HepG2 (cell line): Measurements from ENCODE around the gene SLC2A4. TPM values are rescaled to one million over a fixed set of nuclear protein-coding genes. Genes with fewer than 3 reads are reported as not detected.

Source experiments
- AGO1 ChIP-seq: fragments of 200-400 bp; formaldehyde crosslinking; IDR thresholded peaks from 2 replicates; pipeline ENCODE4 v1.6.1; 2017; ENCODE audit warnings: mild to moderate bottlenecking, low read depth, low read length, moderate library complexity; ENCODE audit not compliant: poor library complexity, severe bottlenecking
- AHR ChIP-seq: IDR thresholded peaks from 2 replicates; pipeline ENCODE4 v1.6.1; 2018; ENCODE audit warnings: missing genetic modification reagents, missing compliant biosample characterization
- ELF1 ChIP-seq: sonication (generic); formaldehyde crosslinking; IDR thresholded peaks from 2 replicates; pipeline ENCODE4 v1.4.0; 2020; ENCODE audit warnings: missing genetic modification reagents
- ELF3 ChIP-seq: IDR thresholded peaks from 2 replicates; pipeline ENCODE4 v1.6.1; 2016; ENCODE audit warnings: missing genetic modification reagents, missing compliant biosample characterization
- GTF3A ChIP-seq: sonication (generic); formaldehyde crosslinking; conservative IDR thresholded peaks from 2 replicates; pipeline ENCODE4 v1.4.0; 2020; ENCODE audit warnings: mild to moderate bottlenecking, missing genetic modification reagents
- KDM5B ChIP-seq: sonication (generic); formaldehyde crosslinking; IDR thresholded peaks from 2 replicates; pipeline ENCODE4 v1.4.0; 2020; ENCODE audit warnings: missing genetic modification reagents, mild to moderate bottlenecking, borderline replicate concordance
- NFATC3 ChIP-seq: sonication (generic); formaldehyde crosslinking; IDR thresholded peaks from 2 replicates; pipeline ENCODE4 v1.5.1; 2020; ENCODE audit warnings: mild to moderate bottlenecking, missing genetic modification reagents
- PCBP2 ChIP-seq: fragments of 200-400 bp; formaldehyde crosslinking; optimal IDR thresholded peaks from 2 replicates; pipeline ENCODE3; 2018; ENCODE audit warnings: low read length, low read depth; ENCODE audit not compliant: poor library complexity, severe bottlenecking
- RCOR2 ChIP-seq: IDR thresholded peaks from 2 replicates; pipeline ENCODE4 v1.6.1; 2016; ENCODE audit warnings: missing biosample characterization, missing genetic modification reagents
- RFX1 ChIP-seq: fragments of 450-650 bp; IDR thresholded peaks from 2 replicates; pipeline ENCODE4 v1.6.1; 2017
- TARDBP ChIP-seq: sonication (generic); formaldehyde crosslinking; IDR thresholded peaks from 2 replicates; pipeline ENCODE4 v1.8.0; 2022; ENCODE audit warnings: mild to moderate bottlenecking, missing genetic modification reagents
- ZFP41 ChIP-seq: sonication (generic); formaldehyde crosslinking; IDR thresholded peaks from 2 replicates; pipeline ENCODE4 v1.4.0; 2020; ENCODE audit warnings: mild to moderate bottlenecking, missing genetic modification reagents, borderline replicate concordance
- ZNF274 ChIP-seq: sonication (generic); formaldehyde crosslinking; IDR thresholded peaks from 2 replicates; pipeline ENCODE4 v1.5.1; 2020; ENCODE audit warnings: mild to moderate bottlenecking, missing genetic modification reagents
- ZNF350 ChIP-seq: sonication (generic); formaldehyde crosslinking; IDR thresholded peaks from 2 replicates; pipeline ENCODE4 v1.4.0; 2020; ENCODE audit warnings: mild to moderate bottlenecking, low read depth, missing genetic modification reagents, borderline replicate concordance
- ZNF431 ChIP-seq: sonication (generic); formaldehyde crosslinking; IDR thresholded peaks from 2 replicates; pipeline ENCODE4 v1.9.0; 2022; ENCODE audit warnings: missing genetic modification reagents, low read depth, mild to moderate bottlenecking, borderline replicate concordance
- ZNF549 ChIP-seq: sonication (generic); formaldehyde crosslinking; IDR thresholded peaks from 2 replicates; pipeline ENCODE4 v1.5.0; 2020; ENCODE audit warnings: missing genetic modification reagents
- ZNF552 ChIP-seq: sonication (generic); formaldehyde crosslinking; IDR thresholded peaks from 2 replicates; pipeline ENCODE4 v1.9.0; 2022; ENCODE audit warnings: missing genetic modification reagents, mild to moderate bottlenecking, borderline replicate concordance
- ZNF782 ChIP-seq: sonication (generic); formaldehyde crosslinking; IDR thresholded peaks from 2 replicates; pipeline ENCODE4 v1.4.0; 2020; ENCODE audit warnings: missing genetic modification reagents, mild to moderate bottlenecking, borderline replicate concordance
- ZNF879 ChIP-seq: sonication (generic); formaldehyde crosslinking; IDR thresholded peaks from 2 replicates; pipeline ENCODE4 v1.8.1; 2023; ENCODE audit warnings: missing genetic modification reagents
- ZSCAN12 ChIP-seq: sonication (generic); formaldehyde crosslinking; IDR thresholded peaks from 2 replicates; pipeline ENCODE4 v1.9.0; 2021; ENCODE audit warnings: mild to moderate bottlenecking, missing genetic modification reagents
- polyA plus RNA-seq, 8 experiments: library from polyadenylated mRNA; depleted of rRNA in 3 of 8; stranded (reverse) in 7 of 8; unstranded in 1 of 8; fragments of >200 nt; fragmentation: Illumina TruSeq in 4 of 8; extraction: Trizol in 4 of 8; gene quantifications; 2 replicates each; pipeline versions ENCODE4 v1.2.1 to v1.2.3, GENCODE V29; 2011 to 2016; ENCODE audit warnings: low read depth in 4 of 8, missing spikeins in 1 of 8, mixed read lengths in 1 of 8; ENCODE audit not compliant: insufficient read depth in 1 of 8
- total RNA-seq, 5 experiments: library from RNA; depleted of rRNA; stranded (reverse); fragments of >200 nt; fragmentation: Illumina TruSeq; extraction: Trizol; gene quantifications; 2 replicates each; pipeline ENCODE4 v1.2.3, GENCODE V29; 2016; ENCODE audit warnings: low read depth in 1 of 5
- TF ChIP-seq, protein P1 (sequence below): IDR thresholded peaks from 2 replicates; pipeline ENCODE4 v1.6.1; 2016; ENCODE audit warnings: missing genetic modification reagents, missing compliant biosample characterization
- TF ChIP-seq, protein P2 (sequence below): sonication (generic); formaldehyde crosslinking; IDR thresholded peaks from 2 replicates; pipeline ENCODE4 v1.4.0; 2020; ENCODE audit warnings: mild to moderate bottlenecking, missing genetic modification reagents
- TF ChIP-seq, protein P3 (sequence below): fragments of 450-650 bp; IDR thresholded peaks from 2 replicates; pipeline ENCODE4 v1.6.1; 2016
- TF ChIP-seq, protein P4 (sequence below): sonication (generic); formaldehyde crosslinking; IDR thresholded peaks from 2 replicates; pipeline ENCODE4 v1.8.1; 2023; ENCODE audit warnings: mild to moderate bottlenecking, missing genetic modification reagents

SLC2A4 gene
- total and polyA plus RNA-seq, 2 of the 13 experiments (the other 11 are each of a cell fraction or from before 2014, with no cell fraction given): 4.9 to 5.8 TPM

DNA sequence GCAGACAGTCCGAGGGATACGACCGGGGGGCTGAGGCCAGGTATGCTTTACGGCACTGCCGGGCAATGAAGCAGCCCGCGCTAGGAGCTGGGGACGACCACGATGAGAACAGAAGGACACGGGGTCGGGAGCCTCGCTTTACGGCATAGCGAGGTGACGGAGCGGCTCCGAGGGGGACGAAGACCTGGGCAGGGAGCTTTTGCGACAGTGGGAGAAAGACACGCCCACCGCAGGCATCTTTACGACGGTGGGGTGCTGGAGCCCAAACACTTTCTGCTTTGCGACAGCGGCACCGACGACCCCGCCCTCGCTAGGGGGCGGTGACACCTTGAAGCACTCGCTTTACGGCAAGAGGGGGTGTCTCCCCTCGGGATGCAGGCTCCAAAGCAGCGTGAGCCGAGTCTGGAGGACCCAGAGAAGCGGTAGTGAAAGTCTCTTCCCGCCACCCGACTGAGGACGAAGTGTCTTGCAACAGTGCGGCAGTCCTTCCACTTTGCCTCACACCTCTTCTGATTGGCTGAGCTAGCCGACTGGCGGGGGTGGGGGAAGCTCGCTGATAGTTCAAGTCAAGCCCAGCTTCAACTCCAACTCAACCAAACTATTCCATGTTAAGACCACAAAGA, 48.0 kb downstream of the SLC2A4 start (continued):
- TF ChIP-seq, protein P1, sequence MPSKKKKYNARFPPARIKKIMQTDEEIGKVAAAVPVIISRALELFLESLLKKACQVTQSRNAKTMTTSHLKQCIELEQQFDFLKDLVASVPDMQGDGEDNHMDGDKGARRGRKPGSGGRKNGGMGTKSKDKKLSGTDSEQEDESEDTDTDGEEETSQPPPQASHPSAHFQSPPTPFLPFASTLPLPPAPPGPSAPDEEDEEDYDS (CRISPR knock-in tag): peak; percentile 83
- TF ChIP-seq ZNF782 (CRISPR knock-in tag) (peak; percentile 52; the same call in 1 of the 2 replicates), ZNF350 (CRISPR knock-in tag) (peak; percentile 73), RCOR2 (CRISPR knock-in tag) (no peak), ZNF274 (no peak), ZNF879 (CRISPR knock-in tag) (peak; percentile 73; the same call in 1 of the 2 replicates), ZFP41 (CRISPR knock-in tag) (0 out of 2 replicates have a peak, but pooled peaks have one; percentile 48), GTF3A (CRISPR knock-in tag) (no peak), ZNF431 (CRISPR knock-in tag) (no peak), ZNF552 (CRISPR knock-in tag) (no peak), ZSCAN12 (CRISPR knock-in tag) (no peak), AHR (CRISPR knock-in tag) (no peak), RFX1 (peak; percentile 74; the same call in 1 of the 2 replicates), ELF1 (CRISPR knock-in tag) (no peak), KDM5B (CRISPR knock-in tag) (peak; percentile 15; the same call in 1 of the 2 replicates), TARDBP (CRISPR knock-in tag) (0 out of 2 replicates have a peak, but pooled peaks have one; percentile 57), PCBP2 (no peak), AGO1 (no peak), ZNF549 (CRISPR knock-in tag) (no peak), ELF3 (no peak), NFATC3 (CRISPR knock-in tag) (no peak)
- TF ChIP-seq, protein P2, sequence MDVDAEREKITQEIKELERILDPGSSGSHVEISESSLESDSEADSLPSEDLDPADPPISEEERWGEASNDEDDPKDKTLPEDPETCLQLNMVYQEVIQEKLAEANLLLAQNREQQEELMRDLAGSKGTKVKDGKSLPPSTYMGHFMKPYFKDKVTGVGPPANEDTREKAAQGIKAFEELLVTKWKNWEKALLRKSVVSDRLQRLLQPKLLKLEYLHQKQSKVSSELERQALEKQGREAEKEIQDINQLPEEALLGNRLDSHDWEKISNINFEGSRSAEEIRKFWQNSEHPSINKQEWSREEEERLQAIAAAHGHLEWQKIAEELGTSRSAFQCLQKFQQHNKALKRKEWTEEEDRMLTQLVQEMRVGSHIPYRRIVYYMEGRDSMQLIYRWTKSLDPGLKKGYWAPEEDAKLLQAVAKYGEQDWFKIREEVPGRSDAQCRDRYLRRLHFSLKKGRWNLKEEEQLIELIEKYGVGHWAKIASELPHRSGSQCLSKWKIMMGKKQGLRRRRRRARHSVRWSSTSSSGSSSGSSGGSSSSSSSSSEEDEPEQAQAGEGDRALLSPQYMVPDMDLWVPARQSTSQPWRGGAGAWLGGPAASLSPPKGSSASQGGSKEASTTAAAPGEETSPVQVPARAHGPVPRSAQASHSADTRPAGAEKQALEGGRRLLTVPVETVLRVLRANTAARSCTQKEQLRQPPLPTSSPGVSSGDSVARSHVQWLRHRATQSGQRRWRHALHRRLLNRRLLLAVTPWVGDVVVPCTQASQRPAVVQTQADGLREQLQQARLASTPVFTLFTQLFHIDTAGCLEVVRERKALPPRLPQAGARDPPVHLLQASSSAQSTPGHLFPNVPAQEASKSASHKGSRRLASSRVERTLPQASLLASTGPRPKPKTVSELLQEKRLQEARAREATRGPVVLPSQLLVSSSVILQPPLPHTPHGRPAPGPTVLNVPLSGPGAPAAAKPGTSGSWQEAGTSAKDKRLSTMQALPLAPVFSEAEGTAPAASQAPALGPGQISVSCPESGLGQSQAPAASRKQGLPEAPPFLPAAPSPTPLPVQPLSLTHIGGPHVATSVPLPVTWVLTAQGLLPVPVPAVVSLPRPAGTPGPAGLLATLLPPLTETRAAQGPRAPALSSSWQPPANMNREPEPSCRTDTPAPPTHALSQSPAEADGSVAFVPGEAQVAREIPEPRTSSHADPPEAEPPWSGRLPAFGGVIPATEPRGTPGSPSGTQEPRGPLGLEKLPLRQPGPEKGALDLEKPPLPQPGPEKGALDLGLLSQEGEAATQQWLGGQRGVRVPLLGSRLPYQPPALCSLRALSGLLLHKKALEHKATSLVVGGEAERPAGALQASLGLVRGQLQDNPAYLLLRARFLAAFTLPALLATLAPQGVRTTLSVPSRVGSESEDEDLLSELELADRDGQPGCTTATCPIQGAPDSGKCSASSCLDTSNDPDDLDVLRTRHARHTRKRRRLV (CRISPR knock-in tag): no peak
- TF ChIP-seq, protein P3, sequence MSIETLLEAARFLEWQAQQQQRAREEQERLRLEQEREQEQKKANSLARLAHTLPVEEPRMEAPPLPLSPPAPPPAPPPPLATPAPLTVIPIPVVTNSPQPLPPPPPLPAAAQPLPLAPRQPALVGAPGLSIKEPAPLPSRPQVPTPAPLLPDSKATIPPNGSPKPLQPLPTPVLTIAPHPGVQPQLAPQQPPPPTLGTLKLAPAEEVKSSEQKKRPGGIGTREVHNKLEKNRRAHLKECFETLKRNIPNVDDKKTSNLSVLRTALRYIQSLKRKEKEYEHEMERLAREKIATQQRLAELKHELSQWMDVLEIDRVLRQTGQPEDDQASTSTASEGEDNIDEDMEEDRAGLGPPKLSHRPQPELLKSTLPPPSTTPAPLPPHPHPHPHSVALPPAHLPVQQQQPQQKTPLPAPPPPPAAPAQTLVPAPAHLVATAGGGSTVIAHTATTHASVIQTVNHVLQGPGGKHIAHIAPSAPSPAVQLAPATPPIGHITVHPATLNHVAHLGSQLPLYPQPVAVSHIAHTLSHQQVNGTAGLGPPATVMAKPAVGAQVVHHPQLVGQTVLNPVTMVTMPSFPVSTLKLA: no peak; the same call in 1 of the 2 replicates
- TF ChIP-seq, protein P4, sequence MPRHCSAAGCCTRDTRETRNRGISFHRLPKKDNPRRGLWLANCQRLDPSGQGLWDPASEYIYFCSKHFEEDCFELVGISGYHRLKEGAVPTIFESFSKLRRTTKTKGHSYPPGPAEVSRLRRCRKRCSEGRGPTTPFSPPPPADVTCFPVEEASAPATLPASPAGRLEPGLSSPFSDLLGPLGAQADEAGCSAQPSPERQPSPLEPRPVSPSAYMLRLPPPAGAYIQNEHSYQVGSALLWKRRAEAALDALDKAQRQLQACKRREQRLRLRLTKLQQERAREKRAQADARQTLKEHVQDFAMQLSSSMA: peak; percentile 91
